HG03103 (cell line): Measurements from ENCODE around the gene GRHL3.

Experiments
- ATAC-seq: cut with Tn5 transposase; IDR thresholded peaks from one replicate; pipeline ENCODE4 v1.9.1; 2021; ENCODE audit warnings: low read depth; ENCODE audit not compliant: unreplicated experiment

The GRHL3 gene

GRCh38 chr1:24317081-24317480 lies 2.1 kb upstream of the GRHL3 start:
- no peak for ATAC-seq

GRCh38 chr1:24317956-24318614 lies 1.1 kb upstream of the GRHL3 start:
- ATAC-seq: no peak

- ATAC-seq: no peak
Measured at GRCh38 chr1:24318615-24319311, 394 bp upstream of the GRHL3 start.

- ATAC-seq: no peak
Measured at GRCh38 chr1:24319962-24320361, 805 bp downstream of the GRHL3 start.

- ATAC-seq: no peak
Measured at GRCh38 chr1:24321126-24321525, 2.0 kb downstream of the GRHL3 start.

- ATAC-seq: no peak
Measured at GRCh38 chr1:24321697-24322469, 2.7 kb downstream of the GRHL3 start.

- no peak for ATAC-seq
Measured at GRCh38 chr1:24322470-24323177, 3.5 kb downstream of the GRHL3 start.

GRCh38 chr1:24323281-24323680 lies 4.1 kb downstream of the GRHL3 start:
- ATAC-seq: no peak

- ATAC-seq: no peak
Measured at GRCh38 chr1:24324903-24325302, 5.7 kb downstream of the GRHL3 start.

GRCh38 chr1:24325587-24326449 lies 6.7 kb downstream of the GRHL3 start:
- ATAC-seq: no peak

- ATAC-seq: no peak
Measured at GRCh38 chr1:24327486-24327885, 8.3 kb downstream of the GRHL3 start.

GRCh38 chr1:24327891-24328290 lies 8.7 kb downstream of the GRHL3 start:
- ATAC-seq: no peak

- ATAC-seq: no peak
Measured at GRCh38 chr1:24329331-24329730, 10.2 kb downstream of the GRHL3 start.

GRCh38 chr1:24329797-24330543 lies 10.8 kb downstream of the GRHL3 start:
- ATAC-seq: no peak

- ATAC-seq: no peak
Measured at GRCh38 chr1:24331961-24332673, 13.0 kb downstream of the GRHL3 start.

GRCh38 chr1:24336075-24336474 lies 16.9 kb downstream of the GRHL3 start:
- no peak for ATAC-seq

GRCh38 chr1:24337455-24337854 lies 18.3 kb downstream of the GRHL3 start:
- ATAC-seq: no peak

GRCh38 chr1:24338447-24338846 lies 19.3 kb downstream of the GRHL3 start:
- ATAC-seq: no peak

- no peak for ATAC-seq
Measured at GRCh38 chr1:24339996-24340395, 20.8 kb downstream of the GRHL3 start.
